GM12878 (cell line): ENCODE results near the gene EYS. TPM values are rescaled to one million over a fixed set of nuclear protein-coding genes. Genes with fewer than 3 reads are reported as not detected.

ENCODE experiments used
- ATAC-seq: fragments of 200-7000 bp; cut with Tn5 transposase; 3 replicates; pipeline ENCODE4 v1.9.1; 2020; ENCODE audit warnings: mild to moderate bottlenecking, moderate library complexity
- BruUV-seq: library from RNA; stranded (reverse); fragments of 400-500 nt; replicated peaks from 2 replicates; lab custom pipeline; 2021; lab: Mats Ljungman, UMichigan
- CTCF ChIA-PET: fragments of 300-600 bp; sonication (Branson Sonifier 250); formaldehyde crosslinking; extraction: SDS; loops from one replicate; lab custom pipeline; 2021; ENCODE audit warnings: inconsistent platforms; lab: Yijun Ruan, JAX
- POLR2A ChIA-PET: fragments of 350-600 bp; formaldehyde crosslinking; extraction: SDS; loops from one replicate; lab custom pipeline; 2021; ENCODE audit warnings: inconsistent platforms; lab: Charles Lee
- RAD21 ChIA-PET: fragments of 300-600 bp; sonication (Branson Sonifier 250); formaldehyde crosslinking; loops from one replicate; lab custom pipeline; 2023; ENCODE audit warnings: antibody characterized with exemption; ENCODE audit not compliant: unreplicated experiment; lab: Charles Lee
- SMC1A ChIA-PET: fragments of 300-600 bp; sonication (Branson Sonifier 250); formaldehyde crosslinking; loops from one replicate; lab custom pipeline; 2023; ENCODE audit not compliant: unreplicated experiment, uncharacterized antibody; lab: Charles Lee
- DNase-seq: peaks from one replicate; pipeline ENCODE4 v3.0.0-alpha.2; 2011; ENCODE audit warnings: low read depth, low spot score
- FAIRE-seq: peaks from 3 replicates; lab custom pipeline; 2011; peaks lifted over from hg19 to GRCh38; lab: Jason Lieb, UNC
- H2AFZ ChIP-seq: 2 replicates; pipeline ENCODE4 v1.6.0; 2011; ENCODE audit warnings: low read depth, low read length, control low read depth; ENCODE audit not compliant: control insufficient read depth
- H3K27ac ChIP-seq: 2 replicates; pipeline ENCODE4 v1.5.1; 2011; ENCODE audit warnings: control low read depth; ENCODE audit not compliant: control insufficient read depth, insufficient read depth
- H3K27me3 ChIP-seq, 2 experiments: replicated peaks in 1 of 2; 2 replicates each; pipeline versions ENCODE4 v1.6.0 to v1.6.1; 2011; ENCODE audit warnings: low read length in 1 of 2; ENCODE audit not compliant: control insufficient read depth in 2 of 2, insufficient read depth in 2 of 2
- H3K36me3 ChIP-seq, 2 experiments: 2 replicates each; pipeline ENCODE4 v1.5.1; 2011; ENCODE audit warnings: low read length in 1 of 2; ENCODE audit not compliant: control insufficient read depth in 2 of 2, insufficient read depth in 2 of 2
- H3K4me1 ChIP-seq: 2 replicates; pipeline ENCODE4 v1.6.1; 2011; ENCODE audit warnings: mild to moderate bottlenecking, low read length, moderate library complexity, mixed read lengths; ENCODE audit not compliant: control insufficient read depth, insufficient read depth
- H3K4me2 ChIP-seq: 2 replicates; pipeline ENCODE4 v1.6.0; 2011; ENCODE audit warnings: control low read depth; ENCODE audit not compliant: control insufficient read depth, insufficient read depth
- H3K4me3 ChIP-seq: fragments of 200-600 bp; sonication (generic); 2 replicates; pipeline ENCODE4 v1.5.1; 2016
- H3K79me2 ChIP-seq: 2 replicates; pipeline ENCODE4 v1.6.0; 2011; ENCODE audit warnings: low read length; ENCODE audit not compliant: control insufficient read depth, insufficient read depth
- H3K9ac ChIP-seq: 2 replicates; pipeline ENCODE4 v1.8.0; 2011; ENCODE audit warnings: low read length, control low read depth, mixed read lengths; ENCODE audit not compliant: control insufficient read depth, insufficient read depth
- H3K9me3 ChIP-seq: replicated peaks from 3 replicates; pipeline ENCODE4 v1.5.1; 2011; ENCODE audit warnings: mild to moderate bottlenecking, low read length; ENCODE audit not compliant: control insufficient read depth, insufficient read depth
- H4K20me1 ChIP-seq: 2 replicates; pipeline ENCODE4 v1.6.0; 2011; ENCODE audit not compliant: control insufficient read depth, insufficient read depth
- BCL11A ChIP-seq: IDR thresholded peaks from 2 replicates; pipeline ENCODE4 v1.6.1; 2011; ENCODE audit warnings: low read depth, low read length
- DPF2 ChIP-seq: fragments of 450-650 bp; IDR thresholded peaks from 2 replicates; pipeline ENCODE4 v1.6.1; 2017; ENCODE audit warnings: mild to moderate bottlenecking
- EZH2 ChIP-seq: IDR thresholded peaks from 2 replicates; pipeline ENCODE4 v1.6.1; 2012; ENCODE audit warnings: low read depth, mild to moderate bottlenecking, control low read depth, inconsistent platforms, low read length, borderline replicate concordance; ENCODE audit not compliant: control insufficient read depth
- IRF4 ChIP-seq: IDR thresholded peaks from 2 replicates; pipeline ENCODE4 v1.6.1; 2011; ENCODE audit warnings: low read depth, low read length
- JUND ChIP-seq: IDR thresholded peaks from 2 replicates; pipeline ENCODE4 v1.6.1; 2012; ENCODE audit warnings: low read depth, mild to moderate bottlenecking, low read length, improper control_type of control experiment, moderate library complexity
- KAT2A ChIP-seq: conservative IDR thresholded peaks from 2 replicates; pipeline ENCODE4 v1.6.1; 2011; ENCODE audit warnings: low read depth, low read length; ENCODE audit not compliant: control insufficient read depth
- KDM1A ChIP-seq: fragments of 200-600 bp; sonication (generic); IDR thresholded peaks from 2 replicates; pipeline ENCODE4 v1.6.1; 2016; ENCODE audit warnings: borderline replicate concordance
- MEF2A ChIP-seq: IDR thresholded peaks from 2 replicates; pipeline ENCODE4 v1.6.1; 2011; ENCODE audit warnings: low read depth, mild to moderate bottlenecking, low read length, moderate library complexity; ENCODE audit not compliant: insufficient read depth
- RAD21 ChIP-seq: IDR thresholded peaks from 2 replicates; pipeline ENCODE4 v1.6.1; 2011; ENCODE audit warnings: mild to moderate bottlenecking, low read depth, low read length, moderate library complexity; ENCODE audit not compliant: insufficient read depth
- RELA ChIP-seq: fragments of 450-650 bp; IDR thresholded peaks from 2 replicates; pipeline ENCODE4 v1.8.0; 2014; ENCODE audit warnings: borderline replicate concordance; ENCODE audit not compliant: partially characterized antibody
- RUNX3 ChIP-seq: IDR thresholded peaks from 2 replicates; pipeline ENCODE4 v1.6.1; 2012; ENCODE audit warnings: low read length, inconsistent platforms
- SUZ12 ChIP-seq: fragments of 200-600 bp; sonication (generic); IDR thresholded peaks from one replicate; pipeline ENCODE4 v1.6.1; 2018; ENCODE audit warnings: antibody characterized with exemption, mild to moderate bottlenecking; ENCODE audit not compliant: unreplicated experiment
- TAF1 ChIP-seq: IDR thresholded peaks from 2 replicates; pipeline ENCODE4 v1.6.1; 2011; ENCODE audit warnings: mild to moderate bottlenecking, low read depth, low read length, borderline replicate concordance
- TCF7 ChIP-seq: IDR thresholded peaks from 2 replicates; pipeline ENCODE4 v1.6.1; 2014; ENCODE audit warnings: antibody characterized with exemption, borderline replicate concordance
- WRNIP1 ChIP-seq: IDR thresholded peaks from 2 replicates; pipeline ENCODE4 v1.6.1; 2011; ENCODE audit warnings: low read depth, low read length, improper control_type of control experiment, borderline replicate concordance
- YBX1 ChIP-seq: fragments of 450-650 bp; IDR thresholded peaks from 2 replicates; pipeline ENCODE4 v1.6.1; 2016; ENCODE audit warnings: antibody characterized with exemption
- YY1 ChIP-seq: IDR thresholded peaks from 2 replicates; pipeline ENCODE4 v1.6.1; 2011; ENCODE audit warnings: low read depth, mild to moderate bottlenecking, low read length
- ZNF24 ChIP-seq: fragments of 450-650 bp; IDR thresholded peaks from 2 replicates; pipeline ENCODE4 v1.6.1; 2017; ENCODE audit warnings: antibody characterized with exemption, mild to moderate bottlenecking
- WGBS: methylation state at CpG from one replicate; pipeline ENCODE4 v1.1.6; 2016; ENCODE audit warnings: low lambda C conversion rate; ENCODE audit not compliant: insufficient replicate concordance, insufficient coverage; ENCODE audit errors: missing lambda C conversion rate; 5-methylcytosine and 5-hydroxymethylcytosine counted together
- in situ Hi-C: fragments of 300-500 bp; cut with MboI; formaldehyde crosslinking; loops from 9 replicates; pipeline ENCODE4 v1.14.3; 2018; ENCODE audit warnings: mixed read lengths
- intact Hi-C: fragments of 100-400 bp; cut with micrococcal nuclease; formaldehyde crosslinking; loops from one replicate; pipeline ENCODE4 v1.14.2; 2022; ENCODE audit not compliant: unreplicated experiment
- polyA plus RNA-seq, 11 experiments: library from polyadenylated mRNA; depleted of rRNA in 4 of 11; unstranded in 6 of 11; stranded (reverse) in 5 of 11; fragments of >200 nt; fragmentation: Nextera tagmentation in 4 of 11; fragmentation: Illumina TruSeq in 1 of 11; extraction: Ambion mirVana in 4 of 11; extraction: Trizol in 1 of 11; gene quantifications; 1 replicate in 1 of 11; 2 replicates in 10 of 11; pipeline versions ENCODE4 v1.2.1 to v1.2.3, GENCODE V29; 2011 to 2016; ENCODE audit warnings: inconsistent platforms in 2 of 11, missing spikeins in 2 of 11, low read depth in 1 of 11
- total RNA-seq, 4 experiments: library from RNA; depleted of rRNA in 3 of 4; stranded (reverse); fragments of >200 nt in 3 of 4; fragmentation: Illumina TruSeq in 1 of 4; extraction: Trizol in 1 of 4; gene quantifications; 2 replicates each; pipeline versions ENCODE4 v1.2.1 to v1.2.3, GENCODE V29; 2013 to 2021
- TF ChIP-seq, protein P1 (sequence below): IDR thresholded peaks from 2 replicates; pipeline ENCODE4 v1.6.1; 2011; ENCODE audit warnings: low read depth, low read length, improper control_type of control experiment, borderline replicate concordance
- TF ChIP-seq, protein P2 (sequence below): fragments of 450-650 bp; conservative IDR thresholded peaks from 2 replicates; pipeline ENCODE4 v1.6.1; 2017; ENCODE audit warnings: mild to moderate bottlenecking, moderate library complexity

Gene EYS
- total and polyA plus RNA-seq, 10 of the 15 experiments (the other 5 are each of a cell fraction or from before 2014, with no cell fraction given): under 0.01 to 0.14 (median 0.02) TPM; not detected in 1

DNA sequence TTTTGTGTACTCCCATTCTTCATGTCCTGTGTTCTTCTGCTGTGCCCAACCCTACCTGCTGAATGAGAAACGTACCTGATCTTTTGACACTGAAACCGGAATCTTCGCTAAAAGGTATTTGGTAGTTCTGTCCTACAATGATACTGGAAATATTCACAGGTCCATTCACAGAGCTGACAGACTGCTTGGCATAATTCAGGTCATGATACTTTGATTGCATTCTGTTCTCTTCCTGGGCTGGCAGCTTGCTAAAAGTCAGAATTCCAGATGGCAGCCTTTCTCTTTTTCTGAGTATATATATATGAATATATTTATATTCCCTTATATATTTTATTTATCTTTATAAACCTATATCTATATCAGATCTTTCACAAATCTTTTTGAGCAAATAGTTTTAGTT is 1696.4 kb downstream of the EYS start:
- H3K27ac ChIP-seq: no peak overlapping the region
- H3K79me2 ChIP-seq: no peaks in the 10 kb centered on the region
- no peak overlapping the region for H3K4me2 ChIP-seq
- H3K4me3 ChIP-seq: no peak overlapping the region
- intact Hi-C loops: loop anchor here (5.0 kb wide), 1 partner anchor 497 kb away; no protein-coding TSS in a partner anchor
- CTCF ChIA-PET: interaction anchor here (1.0 kb wide), 1 partner anchor 321 kb away, joined by 4 read pairs; no protein-coding TSS in a partner anchor
- no peak overlapping the region for H3K9ac ChIP-seq
- RAD21 ChIA-PET: interaction anchor here (1.7 kb wide), 1 partner anchor 321 kb away, joined by 7 read pairs; no protein-coding TSS in a partner anchor
- no peaks in the 10 kb centered on the region for H4K20me1 ChIP-seq
- in situ Hi-C loops: loop anchor here (5.0 kb wide), 1 partner anchor 322 kb away; no protein-coding TSS in a partner anchor
- H3K27me3 ChIP-seq: no peaks in the 10 kb centered on the region
- H3K4me1 ChIP-seq: no peaks in the 10 kb centered on the region
- no peak for DNase-seq
- TF ChIP-seq YBX1 (no peak), JUND (no peak), TCF7 (no peak), BCL11A (no peak), MEF2A (no peak), TAF1 (no peak), RELA (no peak), YY1 (no peak), EZH2 (no peak), IRF4 (no peak), WRNIP1 (no peak), KAT2A (no peak), KDM1A (no peak), SUZ12 (no peak), DPF2 (no peak), RAD21 (no peak), RUNX3 (no peak), ZNF24 (no peak)
- TF ChIP-seq, protein P1, sequence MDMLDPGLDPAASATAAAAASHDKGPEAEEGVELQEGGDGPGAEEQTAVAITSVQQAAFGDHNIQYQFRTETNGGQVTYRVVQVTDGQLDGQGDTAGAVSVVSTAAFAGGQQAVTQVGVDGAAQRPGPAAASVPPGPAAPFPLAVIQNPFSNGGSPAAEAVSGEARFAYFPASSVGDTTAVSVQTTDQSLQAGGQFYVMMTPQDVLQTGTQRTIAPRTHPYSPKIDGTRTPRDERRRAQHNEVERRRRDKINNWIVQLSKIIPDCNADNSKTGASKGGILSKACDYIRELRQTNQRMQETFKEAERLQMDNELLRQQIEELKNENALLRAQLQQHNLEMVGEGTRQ: no peak
- TF ChIP-seq, protein P2, sequence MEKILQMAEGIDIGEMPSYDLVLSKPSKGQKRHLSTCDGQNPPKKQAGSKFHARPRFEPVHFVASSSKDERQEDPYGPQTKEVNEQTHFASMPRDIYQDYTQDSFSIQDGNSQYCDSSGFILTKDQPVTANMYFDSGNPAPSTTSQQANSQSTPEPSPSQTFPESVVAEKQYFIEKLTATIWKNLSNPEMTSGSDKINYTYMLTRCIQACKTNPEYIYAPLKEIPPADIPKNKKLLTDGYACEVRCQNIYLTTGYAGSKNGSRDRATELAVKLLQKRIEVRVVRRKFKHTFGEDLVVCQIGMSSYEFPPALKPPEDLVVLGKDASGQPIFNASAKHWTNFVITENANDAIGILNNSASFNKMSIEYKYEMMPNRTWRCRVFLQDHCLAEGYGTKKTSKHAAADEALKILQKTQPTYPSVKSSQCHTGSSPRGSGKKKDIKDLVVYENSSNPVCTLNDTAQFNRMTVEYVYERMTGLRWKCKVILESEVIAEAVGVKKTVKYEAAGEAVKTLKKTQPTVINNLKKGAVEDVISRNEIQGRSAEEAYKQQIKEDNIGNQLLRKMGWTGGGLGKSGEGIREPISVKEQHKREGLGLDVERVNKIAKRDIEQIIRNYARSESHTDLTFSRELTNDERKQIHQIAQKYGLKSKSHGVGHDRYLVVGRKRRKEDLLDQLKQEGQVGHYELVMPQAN: no peak
- TF ChIP-seq, all 136 proteins: peak for 0
- SMC1A ChIA-PET: interaction anchor here (1.1 kb wide), 1 partner anchor 320 kb away, joined by 5 read pairs; no protein-coding TSS in a partner anchor
- no peak overlapping the region for H2AFZ ChIP-seq
- POLR2A ChIA-PET: no interaction called here
- no TSS peak for BruUV-seq
- H3K36me3 ChIP-seq: no peaks in the 10 kb centered on the region
- FAIRE-seq: no peak
- 39% methylated on average over 3 of the region's 3 CpGs for WGBS
- ATAC-seq: no peak
- no peaks in the 10 kb centered on the region for H3K9me3 ChIP-seq
